ENCODE data around the gene GDF7.

Gene GDF7

GRCh38 chr2:20678780-20679179, 11.8 kb downstream of the GDF7 start:
- H3K4me3 ChIP-seq (replicated peaks; ENCODE audit: low read depth, low read length): no peak overlapping the region
- DNase-seq (ENCODE audit: extremely low read depth, low read depth): no peak
- TF ChIP-seq CTCF (IDR thresholded peaks at IDR 0.05; ENCODE audit: low read depth, low read length, missing control alignments): no peak

DNA sequence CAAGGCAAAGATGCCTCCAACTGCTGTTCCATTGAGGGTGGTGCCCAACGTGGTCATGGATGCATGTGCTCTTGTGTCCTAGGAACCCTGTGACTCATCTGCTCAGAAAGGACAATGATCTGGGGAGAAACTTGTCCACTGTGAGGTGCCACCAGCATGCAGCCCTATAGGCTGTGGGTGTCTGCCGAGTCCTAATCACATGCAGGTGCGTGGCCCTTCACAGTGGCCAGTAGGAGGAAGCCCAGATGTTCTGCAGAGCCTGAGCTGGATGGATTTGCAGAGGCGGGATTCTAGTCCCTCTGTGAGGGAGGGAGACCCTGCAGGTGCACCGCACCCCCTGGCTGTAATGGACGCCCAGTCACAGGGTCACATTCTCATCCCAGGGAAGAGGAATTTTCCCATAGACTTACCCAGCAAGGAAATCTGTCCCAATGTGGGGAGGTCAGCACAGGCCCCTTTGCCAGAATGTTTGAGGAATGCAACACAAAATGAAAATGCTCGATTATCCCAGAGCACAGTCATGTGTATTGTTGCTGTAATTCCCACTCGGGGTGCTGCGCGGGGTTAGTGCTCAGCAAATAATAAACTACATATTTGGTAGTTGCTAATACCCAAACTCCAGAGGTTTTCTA, 13.9 kb downstream of the GDF7 start:
- peak; percentile 4 for TF ChIP-seq CTCF (IDR thresholded peaks at IDR 0.05; ENCODE audit: low read depth, low read length, missing control alignments)
- H3K4me3 ChIP-seq (replicated peaks; ENCODE audit: low read depth, low read length): no peak overlapping the region
- no peak for DNase-seq (ENCODE audit: extremely low read depth, low read depth)

- no peak for DNase-seq (ENCODE audit: extremely low read depth, low read depth)
- TF ChIP-seq CTCF (IDR thresholded peaks at IDR 0.05; ENCODE audit: low read depth, low read length, missing control alignments): peak; percentile 73
Observed at GRCh38 chr2:20682167-20682920, 15.4 kb downstream of the GDF7 start.

DNA sequence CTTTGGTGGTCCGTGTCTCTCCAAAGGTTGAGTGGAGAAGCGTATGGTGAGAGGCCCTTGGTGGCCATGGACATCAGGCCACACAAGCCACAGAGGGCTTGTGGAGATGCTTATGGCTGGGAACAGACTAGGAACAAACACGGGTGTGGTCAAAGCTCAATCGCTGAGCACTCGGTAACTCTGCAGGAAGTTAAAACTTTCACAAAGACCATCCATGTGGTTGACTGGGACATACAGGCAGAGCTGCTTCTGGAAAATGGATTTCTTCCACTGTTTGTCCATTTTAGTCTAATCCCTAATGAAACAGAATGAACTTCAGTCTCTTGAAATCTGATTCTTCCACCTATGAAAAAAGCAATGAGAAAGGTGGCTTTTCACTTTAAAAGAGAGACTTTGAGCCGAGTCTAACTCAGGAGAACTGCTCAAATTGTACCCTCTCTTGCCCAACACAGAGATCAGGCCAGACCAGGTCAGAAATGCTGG, 17.7 kb downstream of the GDF7 start:
- H3K4me3 ChIP-seq (replicated peaks; ENCODE audit: low read depth, low read length): no peak overlapping the region
- DNase-seq (ENCODE audit: extremely low read depth, low read depth): no peak
- no peak for TF ChIP-seq CTCF (IDR thresholded peaks at IDR 0.05; ENCODE audit: low read depth, low read length, missing control alignments)

More at GRCh38 chr2:20682167-20682920, 15.4 kb downstream of the GDF7 start:
- no peak overlapping the region for H3K4me3 ChIP-seq (replicated peaks; ENCODE audit: low read depth, low read length)

DNA sequence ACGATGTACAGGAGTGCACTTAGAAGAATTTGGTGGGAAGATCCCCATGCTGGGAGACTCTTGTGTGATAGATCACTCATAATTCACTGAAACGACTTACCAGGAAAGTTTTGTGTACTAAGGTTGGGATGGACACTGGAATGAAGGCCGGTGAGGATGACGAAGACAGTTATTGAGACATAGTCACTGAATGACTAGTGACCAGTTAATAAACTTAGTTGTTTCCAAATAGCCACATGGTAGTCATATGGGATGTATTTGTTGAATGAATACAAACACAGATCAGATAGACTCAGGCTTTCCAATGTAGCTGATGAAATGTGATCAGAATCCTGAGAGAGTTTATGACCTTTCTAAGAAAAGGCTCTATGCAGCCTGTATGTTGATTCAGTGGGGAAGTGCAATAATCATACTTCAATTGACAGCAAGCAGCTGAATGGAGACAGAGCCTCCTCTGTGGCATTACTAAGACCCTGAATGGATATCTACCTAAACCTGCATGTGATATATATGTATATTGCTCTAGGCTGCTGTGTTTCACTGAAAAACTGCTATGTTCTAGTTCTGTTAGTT, 20.4 kb downstream of the GDF7 start:
- no peak for DNase-seq (ENCODE audit: extremely low read depth, low read depth)
- no peak for TF ChIP-seq CTCF (IDR thresholded peaks at IDR 0.05; ENCODE audit: low read depth, low read length, missing control alignments)
- no peak overlapping the region for H3K4me3 ChIP-seq (replicated peaks; ENCODE audit: low read depth, low read length)

DNA sequence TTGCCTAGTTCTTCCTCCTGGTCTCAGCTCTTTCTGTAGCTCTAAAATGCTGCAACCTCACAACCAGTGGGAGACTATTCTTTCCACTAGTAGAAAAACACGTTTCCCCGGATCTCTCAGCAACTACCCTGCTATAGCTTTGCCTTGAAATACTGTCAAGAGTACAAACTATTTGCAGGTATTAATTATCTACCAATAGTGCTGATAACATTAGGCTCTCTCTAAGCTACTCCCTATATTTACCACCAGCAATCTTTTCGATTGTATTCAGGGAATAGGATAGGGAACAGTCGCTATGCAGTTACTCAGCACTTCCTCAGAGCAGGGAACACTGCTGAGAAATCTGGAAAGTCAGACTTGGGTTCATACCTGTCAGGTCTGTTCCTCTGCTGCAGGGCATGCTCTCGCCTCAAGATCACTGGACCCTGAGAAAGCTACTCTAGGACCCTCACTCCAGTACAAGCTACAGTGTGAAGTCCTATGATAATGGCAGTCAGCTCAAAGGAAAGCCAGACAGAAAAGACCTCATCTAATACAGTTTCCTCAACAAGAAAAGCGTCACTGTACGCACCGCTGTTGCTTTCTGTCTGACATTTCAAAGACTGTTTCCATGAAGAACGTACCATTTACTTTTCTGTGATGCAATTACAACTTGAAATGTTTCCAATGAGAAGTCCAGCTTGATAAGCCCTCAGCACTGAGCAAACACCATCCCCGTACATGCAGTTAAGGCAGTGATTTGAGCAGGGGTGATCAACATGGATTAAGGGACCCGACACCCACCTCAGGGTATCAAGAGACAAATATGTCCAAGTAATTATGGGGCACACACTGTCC, 22.7 kb downstream of the GDF7 start:
- no peak for TF ChIP-seq CTCF (IDR thresholded peaks at IDR 0.05; ENCODE audit: low read depth, low read length, missing control alignments)
- no peak for DNase-seq (ENCODE audit: extremely low read depth, low read depth)
- no peak overlapping the region for H3K4me3 ChIP-seq (replicated peaks; ENCODE audit: low read depth, low read length)

All from HFF-Myc (cell line).